CD4-positive, alpha-beta T cell treated with Interleukin-6 for 4 hours (primary cell): ENCODE measurements around the gene MAN1B1.
A peak's percentile ranks its signal among the peaks of the same experiment; 100 is the strongest.

Source experiments
- DNase-seq: peaks from one replicate; pipeline ENCODE4 v3.0.0-alpha.2; 2020; ENCODE audit warnings: mixed read lengths

The MAN1B1 gene

GRCh38 chr9:137086531-137087408 is at the start of gene MAN1B1:
TSS of gene MAN1B1 (plus strand) at chr9:137086985. CDS start at chr9:137087000, 15 bp downstream.
- DNase-seq: peak; percentile 100

DNA sequence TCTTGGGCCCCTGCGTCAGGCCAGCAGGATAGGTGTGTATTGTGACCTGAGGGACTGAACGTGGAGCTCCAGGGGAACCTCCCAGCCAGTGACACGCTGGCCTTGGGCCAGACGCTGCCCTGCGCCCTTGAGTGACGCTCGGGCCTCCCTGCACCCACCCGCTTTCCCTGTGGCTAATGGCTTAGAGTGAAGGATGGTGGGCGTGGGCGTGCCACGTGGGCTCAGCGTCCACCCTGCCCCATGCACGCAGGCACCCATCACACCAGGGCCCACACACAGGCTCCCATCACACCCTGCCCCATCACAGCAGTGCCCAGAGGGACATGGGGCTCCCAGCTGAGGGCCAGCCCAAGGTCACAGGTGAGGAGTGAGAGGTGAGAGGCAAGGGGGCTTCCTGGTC is 49.8 kb upstream of the MAN1B1 start:
- DNase-seq: no peak

GRCh38 chr9:137037483-137037882 is 49.3 kb upstream of the MAN1B1 start:
- no peak for DNase-seq

GRCh38 chr9:137038916-137039315 is 47.9 kb upstream of the MAN1B1 start:
- DNase-seq: no peak

DNA sequence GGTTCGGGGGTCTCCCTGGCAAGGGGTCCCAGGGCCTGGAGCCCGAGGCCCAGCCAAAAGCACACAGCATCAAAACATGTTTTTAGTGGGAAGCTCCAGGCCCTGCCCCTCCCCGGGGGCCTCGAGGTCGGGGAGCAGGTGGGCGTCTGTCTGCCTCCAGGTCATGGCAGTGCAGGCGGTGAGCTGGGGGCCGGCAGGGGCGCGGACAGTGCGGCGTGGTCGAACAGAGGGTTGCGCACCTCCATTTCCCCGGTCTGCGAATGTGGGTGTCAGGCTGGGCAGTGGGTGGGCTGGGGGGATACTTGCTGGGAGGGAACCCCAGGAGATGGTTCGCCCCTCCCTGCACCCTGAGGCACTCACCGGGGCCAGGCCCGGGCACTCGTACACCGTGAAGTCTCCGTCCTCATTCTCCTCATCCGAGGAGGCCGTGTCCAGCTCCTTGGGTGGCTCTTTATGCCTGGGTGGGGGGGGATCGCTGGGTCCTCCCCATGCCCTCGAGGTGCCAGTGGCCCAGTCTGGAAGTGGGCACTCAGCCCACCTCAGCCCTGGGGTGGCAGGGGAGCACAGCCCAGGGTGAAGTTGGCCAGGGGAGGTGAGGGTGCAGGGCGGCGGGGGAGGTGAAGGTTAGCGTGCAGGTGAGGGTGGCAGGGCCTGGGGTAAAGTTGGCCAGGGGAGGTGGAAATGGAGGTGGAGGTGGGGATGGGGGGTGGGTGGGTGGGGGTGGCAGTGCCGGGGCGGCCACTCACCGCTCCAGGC is 47.0 kb upstream of the MAN1B1 start:
- no peak for DNase-seq

DNA sequence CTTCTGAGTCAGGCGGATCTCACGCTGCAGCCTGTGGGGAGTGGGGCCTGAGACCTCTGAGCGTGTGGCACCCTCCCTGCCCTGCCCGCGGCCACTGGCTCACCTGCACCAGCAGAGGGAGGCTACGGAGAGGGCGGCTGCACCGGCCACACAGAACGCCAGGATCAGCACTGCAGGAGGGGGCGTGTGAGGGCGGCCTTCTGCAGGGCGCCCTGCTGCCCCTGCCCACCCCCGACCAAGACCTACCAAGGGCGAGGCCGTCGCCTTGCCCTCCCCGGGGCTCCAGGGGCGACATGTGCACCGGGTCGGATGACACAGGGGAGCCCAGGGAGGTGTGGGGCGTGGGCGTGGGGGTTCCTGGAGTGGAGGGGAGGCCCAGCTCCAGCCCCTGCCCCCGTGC is 46.2 kb upstream of the MAN1B1 start:
- DNase-seq: no peak

DNA sequence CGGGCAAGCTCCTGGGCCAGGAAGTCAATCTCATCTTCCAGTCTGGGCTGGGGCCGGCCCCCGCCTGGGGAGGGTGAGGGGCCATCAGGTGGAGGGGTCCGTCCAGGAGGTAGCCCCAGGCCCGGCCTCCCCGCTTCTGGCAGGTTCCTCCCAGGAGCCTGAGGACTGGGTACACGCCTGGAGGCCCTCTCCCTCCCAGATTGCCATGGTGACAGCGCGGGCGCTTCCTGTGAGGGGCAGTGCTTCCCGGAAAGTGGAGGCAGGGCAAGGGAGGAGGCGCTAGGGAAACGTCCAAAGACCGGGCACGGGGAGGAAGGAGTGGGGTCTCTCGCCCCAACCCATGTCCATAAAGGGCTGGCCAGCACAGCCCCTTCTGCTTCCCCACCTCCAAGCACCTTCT is 45.7 kb upstream of the MAN1B1 start:
- no peak for DNase-seq

GRCh38 chr9:137042751-137043727 is 43.7 kb upstream of the MAN1B1 start:
- DNase-seq: no peak

GRCh38 chr9:137044037-137044436 is 42.7 kb upstream of the MAN1B1 start:
- DNase-seq: no peak

DNA sequence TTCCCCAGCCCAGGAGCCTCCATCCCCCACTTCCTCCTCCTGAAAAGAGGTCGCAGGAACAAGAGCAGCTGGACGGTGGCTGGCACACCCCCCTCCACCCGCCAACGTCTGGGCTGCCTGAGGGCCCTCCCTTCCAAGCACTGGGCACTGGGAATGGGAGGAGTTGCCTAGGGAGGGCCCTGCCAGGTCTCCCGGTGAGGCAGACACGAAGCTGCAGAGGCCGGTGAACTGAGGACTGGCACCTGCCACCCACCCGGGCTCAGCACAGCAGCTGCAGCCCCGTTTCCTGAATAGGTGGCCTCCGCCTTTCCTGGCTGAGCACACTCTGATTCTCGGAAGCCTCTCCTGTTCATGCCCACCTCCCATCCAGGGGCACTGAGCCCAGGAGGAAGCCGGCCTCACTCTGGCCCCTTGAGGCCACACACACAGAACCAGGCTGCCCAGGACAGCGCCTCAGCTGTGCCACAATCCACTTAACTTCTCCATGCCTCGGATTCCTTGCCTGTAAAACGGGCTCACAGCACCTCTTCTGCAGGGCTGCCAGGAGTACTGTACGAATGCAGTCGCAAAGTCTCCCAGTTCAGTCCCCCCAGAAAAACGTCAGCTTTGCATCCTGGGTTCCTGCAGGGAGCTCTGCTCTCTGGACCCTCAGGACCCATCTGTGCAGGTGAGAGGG is 42.1 kb upstream of the MAN1B1 start:
- no peak for DNase-seq

DNA sequence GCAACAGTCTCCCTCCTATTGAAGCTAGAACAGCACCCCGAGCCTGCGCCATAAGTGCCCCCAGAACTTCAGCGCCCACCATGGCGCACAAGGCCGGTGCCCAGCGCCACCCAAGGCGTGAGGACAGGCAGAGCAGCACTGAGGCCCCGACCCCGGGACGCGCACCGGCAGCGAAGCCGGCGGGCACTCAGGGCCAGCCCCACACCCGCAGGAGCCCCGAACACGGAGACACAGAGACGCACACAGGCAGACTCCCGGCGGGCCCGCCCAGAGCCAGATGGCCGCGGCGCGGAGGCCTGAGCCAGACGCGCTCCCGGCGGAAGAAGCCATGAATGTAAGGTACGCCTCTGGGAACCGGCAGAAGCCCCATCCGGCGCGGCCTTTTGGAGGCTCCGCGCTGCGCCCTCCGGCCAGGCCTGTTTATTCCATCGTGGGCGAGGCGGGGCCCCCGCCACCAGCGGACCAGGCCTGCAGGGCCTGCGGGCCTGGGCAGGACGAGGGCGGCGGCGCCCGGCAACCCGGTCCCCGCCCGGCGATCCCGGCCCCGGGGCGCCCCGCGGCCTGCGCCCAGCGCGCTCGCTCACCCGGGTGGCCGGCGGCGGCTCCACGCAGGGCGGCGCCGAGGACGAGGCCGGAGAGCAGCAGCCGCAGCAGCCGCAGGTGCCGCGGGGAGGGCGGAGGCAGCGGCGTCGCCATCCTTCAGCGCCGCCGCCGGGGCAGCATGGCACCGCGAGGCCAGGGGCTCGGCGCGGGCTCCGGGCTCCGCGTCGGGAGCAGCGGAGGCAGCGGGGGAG is 41.3 kb upstream of the MAN1B1 start:
- DNase-seq: no peak

GRCh38 chr9:137046088-137046787 is 40.5 kb upstream of the MAN1B1 start, which contains the start of gene NPDC1:
TSS of gene NPDC1 (minus strand) at chr9:137046177. CDS start at chr9:137045989, 188 bp downstream.
- DNase-seq: peak; percentile 84

- DNase-seq: no peak
Observed at GRCh38 chr9:137048655-137049543, 37.9 kb upstream of the MAN1B1 start.

GRCh38 chr9:137049544-137050449 is 37.0 kb upstream of the MAN1B1 start:
- peak; percentile 65 for DNase-seq

DNA sequence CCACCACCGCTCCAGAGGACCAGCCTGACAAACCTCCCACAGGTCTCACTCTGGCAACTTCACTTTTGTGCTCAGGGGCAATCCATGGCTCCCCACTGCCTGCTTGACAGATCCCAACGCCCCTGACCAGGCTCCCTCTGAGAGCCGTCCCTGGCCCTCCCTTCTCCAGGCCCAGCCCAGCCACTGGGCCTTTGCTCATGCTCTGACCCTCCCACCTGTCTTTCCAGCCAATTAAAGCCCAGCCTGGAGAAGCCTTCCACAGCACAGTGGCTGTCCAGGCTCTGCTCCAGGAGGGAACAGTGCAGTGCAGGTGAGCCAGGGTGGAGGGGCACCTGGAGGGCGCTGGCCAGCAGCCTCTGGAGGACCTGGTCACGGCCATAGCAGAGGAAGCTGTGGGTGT is 36.2 kb upstream of the MAN1B1 start:
- no peak for DNase-seq

- no peak for DNase-seq
Observed at GRCh38 chr9:137051145-137051724, 35.5 kb upstream of the MAN1B1 start.

DNA sequence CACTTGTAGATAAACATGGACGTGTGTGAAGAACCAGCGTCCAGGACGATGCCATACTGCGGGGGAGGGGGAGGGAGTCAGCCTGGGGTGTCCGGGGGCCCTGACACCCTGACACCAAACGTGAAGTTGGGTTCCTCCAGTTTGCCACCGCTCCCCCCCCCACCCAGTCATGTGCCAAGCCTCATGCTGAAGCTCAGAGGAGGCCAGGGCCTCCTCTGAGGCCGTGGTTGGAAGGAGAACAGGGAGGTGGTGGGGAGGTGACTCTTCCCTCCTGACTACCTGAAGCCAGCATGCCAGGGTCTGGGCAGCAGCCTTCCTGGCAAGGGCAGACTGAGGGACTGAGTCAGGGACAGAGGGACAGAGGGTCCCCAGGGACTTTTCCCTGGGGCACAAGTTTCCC is 34.5 kb upstream of the MAN1B1 start:
- DNase-seq: no peak
